Stimulated activated CD8-positive, alpha-beta memory T cell treated with anti-CD3 and anti-CD28 coated beads, Interleukin-12 subunit alpha, Interleukin-12 subunit beta, amount 100 ng/mL, for 24 hours (primary cell): ENCODE results near the gene GPR62.

ENCODE experiments used
- DNase-seq: peaks from one replicate; pipeline ENCODE4 v3.0.0-alpha.2; 2020; ENCODE audit errors: extremely low read depth

Gene GPR62

GRCh38 chr3:51955893-51956770 is 951 bp downstream of the GPR62 start:
- no peak for DNase-seq

- no peak for DNase-seq
These were observed 2.5 kb downstream of the GPR62 start for GRCh38 chr3:51957520-51958205.

GRCh38 chr3:51958603-51959521 is 3.7 kb downstream of the GPR62 start:
- DNase-seq = no peak

DNA sequence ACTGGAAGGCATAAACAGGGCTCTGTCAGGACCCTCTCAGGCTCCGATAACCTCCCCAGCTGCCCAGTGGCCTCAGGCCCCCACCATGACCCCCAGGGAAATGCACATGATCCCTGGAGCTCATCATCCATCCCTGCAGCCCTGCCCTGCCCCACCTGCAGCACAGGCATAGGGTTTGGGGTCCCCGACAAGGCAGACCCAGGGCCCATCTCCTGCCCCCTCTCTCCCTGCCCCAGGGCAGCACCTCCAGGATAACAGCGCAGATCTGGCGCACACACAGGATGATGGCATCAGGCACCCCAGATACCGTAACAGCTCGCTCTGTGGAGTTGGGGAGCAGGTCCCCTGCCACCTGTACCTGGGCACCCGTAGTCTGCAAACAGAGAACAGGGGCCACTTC is 4.5 kb downstream of the GPR62 start:
- no peak for DNase-seq

- no peak for DNase-seq
These were observed 5.2 kb downstream of the GPR62 start for GRCh38 chr3:51960386-51960785.

DNA sequence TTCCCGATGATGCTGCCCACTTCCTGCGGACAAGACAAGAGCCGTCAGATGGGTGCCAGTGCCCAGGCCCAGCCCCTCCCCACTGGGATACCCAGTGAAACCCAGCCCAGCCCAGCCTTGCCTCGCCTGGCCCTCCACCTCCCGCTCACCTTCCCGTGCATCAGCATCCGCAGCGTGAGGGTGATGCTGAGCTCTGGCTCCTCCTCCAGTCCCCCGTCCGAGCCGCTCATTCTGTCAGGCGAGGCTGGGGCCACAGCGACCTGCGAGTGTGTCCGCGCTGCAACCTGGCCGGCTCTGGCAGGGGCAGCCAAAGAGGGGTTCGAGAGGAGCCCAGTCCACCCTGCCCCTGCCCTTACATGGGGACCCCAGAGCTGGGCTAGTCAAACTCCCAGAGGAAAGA is 5.8 kb downstream of the GPR62 start:
- DNase-seq = no peak

DNA sequence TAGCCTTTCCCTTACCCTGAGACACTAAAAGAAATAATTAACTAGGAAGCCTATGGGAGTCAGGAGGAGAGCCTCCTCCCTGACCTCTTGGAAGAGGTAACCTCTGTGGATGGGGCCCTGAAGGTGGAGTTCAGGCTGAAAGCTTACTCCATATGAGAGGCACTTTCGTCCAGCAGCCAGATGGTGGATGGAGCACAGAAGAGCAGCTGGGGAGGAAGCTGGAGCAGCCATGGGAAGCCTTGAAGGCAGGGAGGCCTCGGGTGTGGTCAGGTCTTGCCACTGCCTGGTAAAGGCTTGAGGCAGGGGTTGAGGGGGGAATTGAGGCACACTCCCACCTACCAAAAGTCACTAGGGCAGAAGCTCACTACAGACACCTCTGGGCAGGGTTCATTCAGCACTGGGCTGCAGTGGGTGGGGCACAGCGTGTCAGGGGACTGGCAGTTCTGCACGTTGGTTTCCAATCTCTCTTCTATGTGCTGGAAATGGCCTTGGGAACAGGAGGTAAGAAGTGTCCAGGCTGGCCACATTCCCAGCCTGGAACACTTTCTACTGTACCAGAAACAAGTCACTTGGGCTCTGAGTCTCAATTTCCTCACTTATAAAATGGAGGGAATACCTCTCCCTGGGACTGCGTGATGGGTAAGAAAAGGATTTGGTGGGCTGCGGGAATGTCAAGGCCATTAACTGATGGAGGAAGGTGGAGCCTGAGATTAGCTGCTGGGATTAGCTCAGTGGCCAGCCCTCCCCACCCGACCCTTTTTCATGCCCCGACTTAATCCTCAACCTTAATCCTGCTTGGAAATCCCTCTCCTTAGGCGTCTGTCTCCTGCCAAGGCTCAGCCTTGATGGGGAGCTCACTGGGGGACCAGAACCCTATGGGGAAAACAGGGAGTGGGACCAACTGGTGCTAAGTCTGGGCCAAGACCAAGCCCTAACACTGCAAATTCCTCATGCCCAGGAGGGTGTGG is 6.7 kb downstream of the GPR62 start:
- no peak for DNase-seq

DNA sequence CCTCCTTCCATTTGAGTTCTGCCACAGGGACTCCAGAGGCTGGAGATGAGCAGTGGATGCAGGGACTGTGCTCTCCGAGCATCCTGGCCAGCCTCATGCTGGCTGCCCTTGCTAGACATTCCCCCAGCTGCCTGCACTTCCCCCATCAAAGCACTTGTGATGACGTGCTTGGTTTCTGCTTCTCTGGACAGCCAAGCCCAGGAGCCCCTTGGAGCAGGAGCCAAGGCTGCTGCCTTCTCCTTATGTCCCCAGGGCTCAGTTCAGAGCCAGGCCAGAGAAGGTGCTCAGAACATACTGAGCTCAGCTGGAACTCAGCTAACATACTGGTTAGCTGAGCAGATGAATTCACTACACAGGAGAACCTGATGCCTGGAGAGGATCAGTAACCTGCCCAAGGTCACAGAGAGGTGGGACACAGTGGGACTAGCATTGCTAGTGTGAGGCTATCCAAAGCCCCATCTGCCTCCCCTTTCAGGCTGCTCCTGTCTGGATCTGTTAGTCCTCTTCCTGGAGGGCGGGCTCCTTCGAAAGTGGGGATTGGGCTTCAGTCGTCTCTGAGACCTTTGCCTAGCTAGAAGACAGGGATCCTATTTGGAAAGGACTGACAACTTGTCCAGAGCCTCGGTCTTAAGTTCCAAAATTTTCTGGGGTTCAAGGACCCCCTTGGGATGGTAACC is 7.8 kb downstream of the GPR62 start:
- no peak for DNase-seq

DNA sequence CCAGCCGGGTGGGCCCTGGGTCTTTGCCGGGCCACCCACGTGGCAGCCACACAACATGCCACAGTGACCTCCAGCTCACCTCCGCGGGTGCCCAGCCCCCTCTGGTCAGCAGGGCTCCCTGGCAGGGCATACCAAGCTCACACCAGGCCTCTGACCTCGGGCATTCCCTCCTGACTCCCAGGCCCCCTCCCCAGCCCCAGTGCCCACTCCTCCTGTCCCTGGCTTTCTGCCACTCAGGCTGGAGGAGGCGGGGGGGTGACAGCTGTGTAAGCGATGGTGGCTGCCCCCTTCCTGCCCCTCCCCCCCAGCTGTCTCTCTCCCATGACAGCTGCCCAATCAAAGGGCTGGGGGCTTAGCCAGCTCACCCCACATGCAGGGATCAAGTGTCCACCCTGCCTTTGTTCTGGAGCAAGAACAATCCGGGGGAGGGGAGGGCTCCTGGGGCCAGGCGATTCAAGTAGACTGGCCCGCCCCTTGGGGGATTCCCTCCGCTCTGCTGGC is 8.8 kb downstream of the GPR62 start:
- no peak for DNase-seq

DNA sequence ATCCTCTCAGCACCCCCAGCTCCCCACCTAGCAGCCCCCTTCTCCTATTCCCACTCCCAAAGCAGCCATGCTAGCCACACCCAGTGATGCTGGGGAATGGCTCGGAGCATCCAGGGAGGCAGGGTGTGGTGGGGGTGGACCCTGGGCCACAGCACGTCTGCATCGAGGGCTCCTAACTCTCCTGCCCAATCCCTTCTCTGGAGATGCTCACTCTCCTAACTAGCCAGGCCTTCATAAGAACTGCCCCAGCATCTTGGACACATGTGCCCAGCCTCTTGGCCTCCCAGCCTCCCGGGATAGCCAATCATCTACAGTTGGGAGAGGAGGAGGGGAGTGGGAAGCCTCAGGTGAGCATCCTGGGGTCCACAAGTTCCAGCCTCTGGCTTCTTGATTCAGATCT is 9.3 kb downstream of the GPR62 start:
- DNase-seq = no peak

- DNase-seq = no peak
These were observed 10.8 kb downstream of the GPR62 start for GRCh38 chr3:51966016-51966415.

GRCh38 chr3:51966486-51966885 is 11.3 kb downstream of the GPR62 start:
- DNase-seq = no peak

- DNase-seq = no peak
These were observed 11.8 kb downstream of the GPR62 start for GRCh38 chr3:51966922-51967383.

DNA sequence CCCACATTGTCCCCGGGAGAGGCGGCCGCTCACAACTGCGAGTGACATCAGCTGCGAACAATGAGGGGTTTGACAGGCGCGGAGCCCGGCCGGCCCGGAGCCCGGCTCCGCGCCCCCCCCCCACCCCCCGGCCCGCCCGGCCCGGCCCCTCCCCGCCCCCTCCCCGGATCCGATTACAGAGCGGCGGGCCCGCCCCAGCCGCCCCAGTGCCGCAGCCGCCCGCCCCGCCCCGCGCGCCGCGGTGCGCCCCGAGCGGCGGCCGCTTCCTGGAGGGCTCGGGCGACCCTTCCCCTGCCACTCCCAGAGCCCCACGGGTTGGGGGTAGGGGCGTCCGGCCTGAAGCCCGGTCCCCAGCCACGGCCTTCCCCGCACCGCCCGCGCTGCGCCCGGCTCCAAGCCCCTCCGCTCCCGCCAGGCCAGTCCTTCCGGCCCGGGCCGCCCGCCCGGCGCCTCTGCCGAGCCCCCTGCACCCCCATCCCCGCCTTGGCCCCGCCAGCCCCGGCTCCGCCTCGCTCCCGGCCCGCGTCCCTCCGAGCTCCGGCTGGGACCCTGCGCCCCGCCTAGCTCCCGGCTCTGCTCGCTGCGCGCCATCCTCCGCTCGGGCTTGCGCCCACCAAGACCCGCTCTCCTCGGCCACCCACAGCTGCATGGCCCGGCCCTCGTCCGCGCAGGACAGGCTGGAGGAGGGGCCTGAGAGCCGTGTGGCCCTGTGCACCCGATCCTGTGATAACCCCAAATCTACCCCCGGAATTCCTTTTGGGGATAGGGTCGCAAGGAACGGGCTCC is 12.4 kb downstream of the GPR62 start, which contains the start of gene PCBP4:
Gene PCBP4 (minus strand): TSS at position 71 of the 786 bp plus-strand sequence. CDS start 6,214 bp downstream, outside the sequence.
- DNase-seq = no peak

- DNase-seq = no peak
These were observed 13.1 kb downstream of the GPR62 start for GRCh38 chr3:51968170-51968775.

DNA sequence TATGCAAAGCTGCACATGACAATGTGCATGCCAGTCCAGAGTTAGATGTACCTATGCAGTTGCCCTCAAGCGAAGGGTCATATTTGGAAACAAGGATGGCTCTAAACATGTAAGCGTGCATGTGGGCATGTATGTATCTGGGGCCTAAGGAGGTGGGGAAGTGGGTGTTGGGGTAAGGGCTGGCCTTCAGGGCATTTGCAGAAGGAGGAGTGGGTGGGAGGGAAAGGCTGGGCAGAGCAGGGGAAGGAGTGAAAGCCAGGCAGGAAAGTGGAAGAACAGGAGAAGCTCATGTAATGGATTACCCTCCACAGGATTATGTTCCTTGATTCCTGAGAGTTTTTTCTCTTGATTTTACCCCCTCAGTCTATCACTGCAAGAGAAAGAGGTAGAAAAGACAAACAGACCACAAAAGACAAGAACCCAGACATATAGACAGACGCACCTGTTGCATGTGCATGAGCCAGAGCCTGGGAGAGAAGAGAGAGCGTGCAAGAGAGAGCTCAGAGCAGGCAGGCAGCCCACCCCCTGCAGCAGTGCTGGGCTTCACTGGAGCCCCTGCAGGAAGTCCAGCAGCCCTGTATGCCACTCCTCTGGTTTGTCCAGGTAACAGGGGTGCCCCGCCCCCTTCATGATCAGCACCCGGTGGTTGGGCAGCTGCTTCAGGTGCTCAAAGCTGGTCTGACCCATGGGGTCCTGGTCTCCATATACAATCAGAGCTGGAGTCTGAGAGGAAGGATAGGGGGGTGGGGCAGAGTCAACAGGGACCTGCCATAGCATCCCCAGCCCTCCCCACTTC is 13.9 kb downstream of the GPR62 start:
- no peak for DNase-seq

DNA sequence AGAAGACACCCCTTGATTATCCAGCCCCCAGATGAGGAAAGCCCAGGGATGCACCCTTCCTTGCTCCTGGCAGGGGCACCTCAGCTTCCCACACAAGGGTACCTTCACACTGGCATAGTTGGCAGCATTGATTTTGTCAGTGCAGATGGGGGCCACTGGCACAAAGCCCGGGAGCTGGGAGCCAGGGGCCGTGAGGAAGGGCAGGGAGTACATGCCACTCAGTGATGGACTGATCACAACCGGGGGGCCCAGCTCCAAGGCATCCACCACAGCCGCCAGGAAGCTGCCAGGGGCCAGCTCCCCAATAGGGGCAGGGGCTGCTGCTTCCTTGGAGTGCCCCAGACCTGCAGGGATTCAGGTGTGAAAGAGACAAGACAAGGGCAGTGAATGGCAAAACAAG is 14.7 kb downstream of the GPR62 start:
- DNase-seq = no peak
